ENCODE results near the gene NDUFV2. TPM values are rescaled to one million over a fixed set of nuclear protein-coding genes. Genes with fewer than 3 reads are reported as not detected.

Gene NDUFV2
- total RNA-seq, 1 experiment from 2014 or later: 194 TPM

- BruUV-seq (replicated peaks): no TSS peak
- Histone ChIP-seq H3K27ac (ENCODE audit: low read depth, low read length) (no peak overlapping the region), H4K20me1 (ENCODE audit: insufficient read depth) (no peaks in the 10 kb centered on the region; the same call in none of the 2 replicates), H3K4me1 (ENCODE audit: control insufficient read depth in 1 of 2, insufficient read depth in 2 of 2, low read length in 2 of 2) (no peaks in the 10 kb centered on the region), H3K4me2 (ENCODE audit: low read length) (no peak overlapping the region), H3K79me2 (ENCODE audit: insufficient read depth, low read length) (peaks cover 79% of the 10 kb centered on the region), H3K36me3 (ENCODE audit: control insufficient read depth in 1 of 2, insufficient read depth in 2 of 2, low read length in 2 of 2) (peaks cover 38 to 61% of the 10 kb centered on the region in 2 experiments; a peak in 3 of 4 replicates), H3K9ac (ENCODE audit: low read length) (no peak overlapping the region), H3K4me3 (replicated peaks in 1 of 2; ENCODE audit: low read depth in 1 of 2, low read length in 2 of 2) (no peak overlapping the region), H3K27me3 (ENCODE audit: insufficient read depth, low read length) (no peaks in the 10 kb centered on the region), H2AFZ (ENCODE audit: low read depth, low read length, poor library complexity, severe bottlenecking) (no peak overlapping the region), H3K9me3 (ENCODE audit: control insufficient read depth in 1 of 2, insufficient read depth in 1 of 2, low read depth in 1 of 2, low read length in 2 of 2) (no peaks in the 10 kb centered on the region), H3K9me2 (ENCODE audit: insufficient read depth) (no peaks in the 10 kb centered on the region)
- ATAC-seq (no peak), DNase-seq (ENCODE audit: low read depth, low spot score) (no peak)
- ChIA-PET RAD21 (ENCODE audit: low non-redundant PET in 1 of 2, low total read pairs in 2 of 2, uncharacterized antibody in 2 of 2, unreplicated experiment in 2 of 2) (no interaction called here), POLR2A (no interaction called here), CTCF (no interaction called here)
- no peak for TF ChIP-seq CEBPB (IDR thresholded peaks at IDR 0.05; ENCODE audit: low read depth)
- TF ChIP-seq EZH2phosphoT487 (IDR thresholded peaks at IDR 0.05; ENCODE audit: borderline replicate concordance): no peak
- TF ChIP-seq POLR2A (IDR thresholded peaks at IDR 0.05; ENCODE audit: borderline replicate concordance, extremely low read depth, insufficient read depth, insufficient read length): no peak
- TF ChIP-seq YY1 (IDR thresholded peaks at IDR 0.05; ENCODE audit: extremely low read depth, insufficient replicate concordance, low read depth, low read length): no peak
- no peak for TF ChIP-seq TCF7L2 (IDR thresholded peaks at IDR 0.05; ENCODE audit: borderline replicate concordance, extremely low read depth, insufficient read depth, insufficient read length)
- TF ChIP-seq SP1 (IDR thresholded peaks at IDR 0.05; ENCODE audit: low read depth): no peak
- no peak for TF ChIP-seq ELF1 (IDR thresholded peaks at IDR 0.05; ENCODE audit: borderline replicate concordance, low read depth)
- TF ChIP-seq RAD21 (IDR thresholded peaks at IDR 0.05; ENCODE audit: low read depth): no peak
- no peak for TF ChIP-seq CTCF (IDR thresholded peaks at IDR 0.05 in 2 of 3, conservative IDR thresholded peaks at IDR 0.05 in 1 of 3; ENCODE audit: borderline replicate concordance in 1 of 3, insufficient read depth in 1 of 3, low read depth in 2 of 3, low read length in 2 of 3)
- no peak for TF ChIP-seq JUND (IDR thresholded peaks at IDR 0.05)
- TF ChIP-seq REST (IDR thresholded peaks at IDR 0.05; ENCODE audit: low read depth): no peak
- no peak for TF ChIP-seq ZBTB33 (IDR thresholded peaks at IDR 0.05; ENCODE audit: extremely low read depth, insufficient replicate concordance, low read length)
- TF ChIP-seq EGR1 (IDR thresholded peaks at IDR 0.05; ENCODE audit: low read depth): no peak
- no peak for TF ChIP-seq EZH2 (IDR thresholded peaks at IDR 0.05)
- no peak for TF ChIP-seq ATF3 (IDR thresholded peaks at IDR 0.05)
- no peak for TF ChIP-seq SIN3A (IDR thresholded peaks at IDR 0.05; ENCODE audit: low read depth)
- TF ChIP-seq ZNF274 (IDR thresholded peaks at IDR 0.05; ENCODE audit: low read depth, low read length): no peak
- intact Hi-C loops (cut with micrococcal nuclease): no loop called here
Observed at GRCh38 chr18:9124824-9125223, 22.3 kb downstream of the NDUFV2 start.
